Stomach (tissue), 4 donors: Measurements from ENCODE around the gene ANKRD40CL.

Experiments used
- POLR2A ChIP-seq, 4 donors: fragments of 450-650 bp; IDR thresholded peaks; one replicate each; pipeline ENCODE4 v1.6.1; 2016; ENCODE audit warnings: antibody characterized with exemption in 4 of 4, control low read depth in 2 of 4, mild to moderate bottlenecking in 1 of 4, moderate library complexity in 1 of 4
- POLR2AphosphoS5 ChIP-seq, 3 donors: sonication (generic); formaldehyde crosslinking; IDR thresholded peaks; one replicate each; pipeline ENCODE4 v1.6.1; 2016; ENCODE audit warnings: antibody characterized with exemption in 3 of 3
- TF ChIP-seq, protein P1 (sequence below), 7 experiments: fragments of 450-650 bp in 4 of 7; fragments of 200-600 bp in 3 of 7; sonication (generic) in 3 of 7; IDR thresholded peaks; one replicate each; pipeline ENCODE4 v1.5.1; 2016 to 2019; ENCODE audit warnings: antibody characterized with exemption in 7 of 7, control low read depth in 2 of 7, mild to moderate bottlenecking in 1 of 7

DNA sequence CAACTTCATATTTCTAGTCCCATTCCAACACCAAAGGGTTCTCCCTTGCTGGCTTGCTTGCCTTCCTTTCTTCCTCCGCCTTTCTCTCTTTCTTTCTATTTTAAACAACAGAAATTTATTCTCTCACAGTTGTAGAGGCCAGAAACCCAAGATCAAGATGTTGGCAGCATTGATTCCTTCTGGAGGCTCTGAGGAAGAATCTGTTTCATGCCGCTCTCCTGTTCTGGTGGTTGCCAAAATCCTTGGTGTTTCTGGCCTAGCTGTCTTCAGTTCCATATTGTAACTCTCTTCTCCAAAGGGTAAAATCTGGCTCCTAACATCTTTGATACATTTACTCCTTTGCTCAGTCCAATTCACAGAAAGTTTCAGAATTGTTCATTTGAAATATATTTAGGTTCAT is 3.0 kb upstream of the ANKRD40CL start:
- TF ChIP-seq POLR2AphosphoS5 (IDR thresholded peaks at IDR 0.05) (no peak), POLR2A (IDR thresholded peaks at IDR 0.05) (no peak)
- TF ChIP-seq, protein P1, sequence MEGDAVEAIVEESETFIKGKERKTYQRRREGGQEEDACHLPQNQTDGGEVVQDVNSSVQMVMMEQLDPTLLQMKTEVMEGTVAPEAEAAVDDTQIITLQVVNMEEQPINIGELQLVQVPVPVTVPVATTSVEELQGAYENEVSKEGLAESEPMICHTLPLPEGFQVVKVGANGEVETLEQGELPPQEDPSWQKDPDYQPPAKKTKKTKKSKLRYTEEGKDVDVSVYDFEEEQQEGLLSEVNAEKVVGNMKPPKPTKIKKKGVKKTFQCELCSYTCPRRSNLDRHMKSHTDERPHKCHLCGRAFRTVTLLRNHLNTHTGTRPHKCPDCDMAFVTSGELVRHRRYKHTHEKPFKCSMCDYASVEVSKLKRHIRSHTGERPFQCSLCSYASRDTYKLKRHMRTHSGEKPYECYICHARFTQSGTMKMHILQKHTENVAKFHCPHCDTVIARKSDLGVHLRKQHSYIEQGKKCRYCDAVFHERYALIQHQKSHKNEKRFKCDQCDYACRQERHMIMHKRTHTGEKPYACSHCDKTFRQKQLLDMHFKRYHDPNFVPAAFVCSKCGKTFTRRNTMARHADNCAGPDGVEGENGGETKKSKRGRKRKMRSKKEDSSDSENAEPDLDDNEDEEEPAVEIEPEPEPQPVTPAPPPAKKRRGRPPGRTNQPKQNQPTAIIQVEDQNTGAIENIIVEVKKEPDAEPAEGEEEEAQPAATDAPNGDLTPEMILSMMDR (IDR thresholded peaks at IDR 0.05) = no peak
